Breast epithelium (tissue), 4 donors: Measurements from ENCODE around the gene OBP2A. TPM values are rescaled to one million over a fixed set of nuclear protein-coding genes. Genes with fewer than 3 reads are reported as not detected.

ENCODE experiments used
- DNase-seq, 2 donors: peaks; one replicate each; pipeline ENCODE4 v3.0.0-alpha.2; 2019; ENCODE audit warnings: low spot score in 2 of 2
- H3K27ac ChIP-seq, 2 donors: fragments of 200-600 bp; sonication (generic) in 1 of 2; one replicate each; pipeline ENCODE4 v1.5.1; 2016 to 2019; ENCODE audit warnings: mild to moderate bottlenecking in 1 of 2
- H3K27me3 ChIP-seq, 2 donors: fragments of 200-600 bp; sonication (generic) in 1 of 2; one replicate each; pipeline versions ENCODE4 v1.5.1 to v1.6.0; 2017 to 2019; ENCODE audit warnings: control low read depth in 1 of 2, mild to moderate bottlenecking in 1 of 2
- H3K36me3 ChIP-seq: fragments of 200-600 bp; one replicate; pipeline ENCODE4 v1.5.1; 2019
- H3K4me1 ChIP-seq, 2 donors: fragments of 200-600 bp; sonication (generic); one replicate each; pipeline ENCODE4 v1.5.1; 2016 to 2019; ENCODE audit warnings: control low read depth in 1 of 2
- H3K4me3 ChIP-seq, 3 donors: fragments of 200-600 bp; sonication (generic); 1 replicate in 2 of 3; 2 replicates in 1 of 3; pipeline ENCODE4 v1.5.1; 2016 to 2019; ENCODE audit warnings: mild to moderate bottlenecking in 3 of 3, moderate library complexity in 2 of 3
- H3K9me3 ChIP-seq, 2 donors: fragments of 200-600 bp; sonication (generic) in 1 of 2; one replicate each; pipeline ENCODE4 v1.5.1; 2016 to 2019; ENCODE audit warnings: control low read depth in 1 of 2
- POLR2A ChIP-seq: fragments of 450-650 bp; IDR thresholded peaks from one replicate; pipeline ENCODE4 v1.6.1; 2016; ENCODE audit warnings: antibody characterized with exemption, mild to moderate bottlenecking, moderate library complexity
- POLR2AphosphoS5 ChIP-seq, 3 donors: sonication (generic); formaldehyde crosslinking; IDR thresholded peaks; one replicate each; pipeline ENCODE4 v1.6.1; 2017; ENCODE audit warnings: antibody characterized with exemption in 3 of 3
- intact Hi-C: fragments of 100-400 bp; cut with DNase I; formaldehyde crosslinking; loops from one replicate; pipeline ENCODE4 v1.15.1; 2023; ENCODE audit warnings: low total_unique reads
- total RNA-seq, 3 donors: library from RNA; depleted of rRNA; stranded (reverse); fragments of >200 nt; gene quantifications; one replicate each; pipeline ENCODE4 v1.1.0, GENCODE V29; 2016
- TF ChIP-seq, protein P1 (sequence below), 3 donors: fragments of 450-650 bp; IDR thresholded peaks; one replicate each; pipeline ENCODE4 v1.5.1; 2016 to 2017; ENCODE audit warnings: antibody characterized with exemption in 3 of 3, mild to moderate bottlenecking in 3 of 3, moderate library complexity in 3 of 3

Gene OBP2A
- total RNA-seq, 3 donors from 2014 or later = not detected

DNA sequence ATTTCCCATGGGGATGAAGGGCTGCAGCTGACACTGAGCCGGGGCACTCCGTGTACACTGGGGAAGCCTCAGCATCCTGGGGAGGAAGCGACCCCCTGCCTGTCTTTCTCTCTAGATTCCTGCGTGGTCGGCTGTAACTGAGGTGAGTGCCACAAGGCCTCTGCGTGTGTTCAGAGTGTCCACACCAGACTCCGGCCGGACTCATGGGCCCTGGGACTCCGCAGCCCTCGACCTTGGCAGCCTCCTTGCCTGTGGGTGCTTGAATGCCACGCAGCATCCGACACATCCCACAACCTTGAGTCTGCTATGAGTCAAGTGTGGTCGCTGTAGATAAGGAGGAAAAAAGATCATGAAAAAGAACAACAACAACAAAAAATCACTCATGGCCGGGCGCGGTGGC is 39.0 kb downstream of the OBP2A start:
- no peaks in the 10 kb centered on the region for H3K36me3 ChIP-seq
- intact Hi-C loops = no loop called here
- no peak for DNase-seq
- no peaks in the 10 kb centered on the region for H3K9me3 ChIP-seq
- H3K27me3 ChIP-seq = peaks cover 0 to 28% of the 10 kb centered on the region in 2 donors
- H3K4me1 ChIP-seq = no peaks in the 10 kb centered on the region
- H3K27ac ChIP-seq = no peak overlapping the region
- TF ChIP-seq POLR2AphosphoS5 (IDR thresholded peaks at IDR 0.05) (no peak), POLR2A (no peak)
- TF ChIP-seq, protein P1, sequence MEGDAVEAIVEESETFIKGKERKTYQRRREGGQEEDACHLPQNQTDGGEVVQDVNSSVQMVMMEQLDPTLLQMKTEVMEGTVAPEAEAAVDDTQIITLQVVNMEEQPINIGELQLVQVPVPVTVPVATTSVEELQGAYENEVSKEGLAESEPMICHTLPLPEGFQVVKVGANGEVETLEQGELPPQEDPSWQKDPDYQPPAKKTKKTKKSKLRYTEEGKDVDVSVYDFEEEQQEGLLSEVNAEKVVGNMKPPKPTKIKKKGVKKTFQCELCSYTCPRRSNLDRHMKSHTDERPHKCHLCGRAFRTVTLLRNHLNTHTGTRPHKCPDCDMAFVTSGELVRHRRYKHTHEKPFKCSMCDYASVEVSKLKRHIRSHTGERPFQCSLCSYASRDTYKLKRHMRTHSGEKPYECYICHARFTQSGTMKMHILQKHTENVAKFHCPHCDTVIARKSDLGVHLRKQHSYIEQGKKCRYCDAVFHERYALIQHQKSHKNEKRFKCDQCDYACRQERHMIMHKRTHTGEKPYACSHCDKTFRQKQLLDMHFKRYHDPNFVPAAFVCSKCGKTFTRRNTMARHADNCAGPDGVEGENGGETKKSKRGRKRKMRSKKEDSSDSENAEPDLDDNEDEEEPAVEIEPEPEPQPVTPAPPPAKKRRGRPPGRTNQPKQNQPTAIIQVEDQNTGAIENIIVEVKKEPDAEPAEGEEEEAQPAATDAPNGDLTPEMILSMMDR (IDR thresholded peaks at IDR 0.05) = no peak
- H3K4me3 ChIP-seq = no peak overlapping the region

DNA sequence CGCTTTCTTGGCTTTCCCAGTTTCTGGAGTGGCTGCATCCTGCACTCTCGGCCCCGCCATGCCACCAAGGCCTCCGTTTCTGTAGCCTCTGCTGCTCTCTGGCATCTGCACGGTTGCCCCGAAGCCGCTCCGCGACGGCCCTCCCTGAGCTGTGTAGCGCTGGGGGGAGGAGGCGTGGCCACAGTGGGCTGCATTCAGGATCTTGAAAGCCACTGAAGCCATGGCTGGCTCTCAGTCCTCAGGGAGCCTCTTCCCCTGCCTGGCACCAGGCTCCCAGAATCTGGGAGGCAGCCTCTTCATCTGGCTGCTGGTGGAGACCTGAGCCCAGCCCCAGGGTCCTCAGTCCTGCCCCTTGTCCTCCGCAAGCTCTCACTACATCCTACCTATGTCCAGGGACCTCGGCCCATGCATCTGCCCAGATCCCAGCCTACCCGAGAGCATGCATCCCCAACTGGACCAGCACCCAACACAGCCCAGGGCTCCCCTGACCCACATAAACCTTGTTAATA is 40.7 kb downstream of the OBP2A start:
- intact Hi-C loops = no loop called here
- Histone ChIP-seq H3K27ac (no peak overlapping the region), H3K36me3 (no peaks in the 10 kb centered on the region), H3K4me1 (no peaks in the 10 kb centered on the region), H3K27me3 (peaks cover 0 to 22% of the 10 kb centered on the region in 2 donors), H3K4me3 (no peak overlapping the region), H3K9me3 (no peaks in the 10 kb centered on the region)
- TF ChIP-seq, protein P1 (IDR thresholded peaks at IDR 0.05) = no peak
- no peak for TF ChIP-seq POLR2AphosphoS5 (IDR thresholded peaks at IDR 0.05)
- TF ChIP-seq POLR2A = no peak
- no peak for DNase-seq

DNA sequence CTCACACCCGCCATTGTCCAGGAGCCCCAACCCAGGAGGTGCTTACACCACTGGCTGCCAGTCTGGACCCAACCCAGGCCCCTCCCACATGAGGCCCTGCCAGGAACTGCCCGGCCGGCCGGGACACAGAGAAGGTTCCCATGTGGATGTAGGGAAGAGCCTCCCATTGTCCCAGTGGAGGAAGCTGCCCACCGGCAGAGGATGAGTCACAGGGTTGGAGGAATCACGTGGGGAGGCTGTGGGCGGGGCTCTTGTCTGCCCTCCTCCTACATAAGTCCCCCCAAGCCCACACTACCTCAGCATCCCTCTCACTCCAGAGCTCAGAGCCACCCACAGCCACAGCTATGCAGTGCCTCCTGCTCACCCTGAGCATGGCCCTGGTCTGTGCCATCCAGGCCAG is 41.7 kb downstream of the OBP2A start:
- DNase-seq = no peak
- H3K27ac ChIP-seq = no peak overlapping the region
- H3K4me3 ChIP-seq = no peak overlapping the region
- no peaks in the 10 kb centered on the region for H3K4me1 ChIP-seq
- intact Hi-C loops = no loop called here
- no peaks in the 10 kb centered on the region for H3K36me3 ChIP-seq
- H3K27me3 ChIP-seq = peaks cover 0 to 32% of the 10 kb centered on the region in 2 donors
- TF ChIP-seq, protein P1 (IDR thresholded peaks at IDR 0.05) = no peak
- TF ChIP-seq POLR2A (no peak), POLR2AphosphoS5 (IDR thresholded peaks at IDR 0.05) (no peak)
- H3K9me3 ChIP-seq = no peaks in the 10 kb centered on the region

DNA sequence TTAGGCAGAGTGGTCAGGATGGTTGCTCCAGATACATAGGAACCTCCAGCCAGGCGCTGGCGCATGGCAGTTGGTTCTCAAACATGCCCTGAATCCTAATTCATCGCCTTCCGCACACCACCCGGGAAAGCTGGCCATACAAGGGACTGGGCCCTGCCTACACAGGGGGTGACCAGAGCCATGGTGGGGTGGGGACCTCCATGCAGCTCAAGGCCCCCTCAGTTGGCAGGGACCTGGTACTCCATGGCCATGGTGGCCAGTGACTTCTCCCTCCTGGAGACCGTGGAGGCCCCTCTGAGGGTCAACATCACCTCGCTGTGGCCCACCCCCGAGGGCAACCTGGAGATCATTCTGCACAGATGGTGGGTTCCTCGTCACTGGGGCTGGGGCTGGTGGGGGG is 42.4 kb downstream of the OBP2A start:
- Histone ChIP-seq H3K9me3 (no peaks in the 10 kb centered on the region), H3K4me1 (no peaks in the 10 kb centered on the region), H3K36me3 (no peaks in the 10 kb centered on the region), H3K27me3 (peaks cover 0 to 32% of the 10 kb centered on the region in 2 donors), H3K4me3 (no peak overlapping the region), H3K27ac (no peak overlapping the region)
- intact Hi-C loops = no loop called here
- TF ChIP-seq POLR2A (no peak), POLR2AphosphoS5 (IDR thresholded peaks at IDR 0.05) (no peak)
- TF ChIP-seq, protein P1 (IDR thresholded peaks at IDR 0.05) = no peak
- no peak for DNase-seq

DNA sequence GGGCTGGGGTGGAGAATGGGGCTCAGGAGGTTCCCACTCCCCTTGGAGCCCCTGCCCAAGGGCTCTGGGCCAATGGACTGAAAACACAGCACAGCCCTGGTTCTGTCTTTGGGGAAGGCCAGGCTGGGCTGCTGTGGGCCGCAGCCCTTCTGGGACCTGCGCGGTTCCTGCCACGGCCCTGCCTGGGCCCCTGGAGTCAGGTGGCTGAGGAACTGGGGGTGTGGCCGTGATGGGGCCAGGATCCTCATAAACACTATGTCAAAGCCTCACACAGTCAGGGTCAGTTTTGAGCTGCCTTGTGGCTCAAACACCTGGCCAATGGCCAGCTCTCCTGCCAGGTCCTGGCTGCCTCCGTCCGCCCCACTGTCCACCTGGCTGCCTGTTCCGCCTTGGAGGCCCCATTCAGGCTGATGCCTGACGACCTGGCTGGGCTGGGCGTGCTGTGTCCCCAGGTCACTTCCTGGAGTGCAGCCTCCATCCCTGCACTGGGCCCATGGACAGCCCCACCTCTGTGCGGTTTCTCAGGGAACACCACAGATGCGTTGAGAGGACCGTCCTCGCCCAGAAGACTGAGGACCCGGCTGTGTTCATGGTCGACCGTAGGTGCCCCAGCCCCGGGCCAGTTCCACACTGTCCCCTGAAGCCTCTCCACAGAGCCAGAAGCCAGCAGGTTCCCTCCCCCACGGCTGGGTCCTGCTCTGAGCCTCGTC is 43.1 kb downstream of the OBP2A start:
- Histone ChIP-seq H3K4me3 (no peak overlapping the region), H3K9me3 (no peaks in the 10 kb centered on the region), H3K27ac (no peak overlapping the region), H3K27me3 (peaks cover 0 to 28% of the 10 kb centered on the region in 2 donors), H3K4me1 (no peaks in the 10 kb centered on the region), H3K36me3 (no peaks in the 10 kb centered on the region)
- no peak for DNase-seq
- intact Hi-C loops = no loop called here
- TF ChIP-seq POLR2AphosphoS5 (IDR thresholded peaks at IDR 0.05) (no peak), POLR2A (no peak)
- TF ChIP-seq, protein P1 (IDR thresholded peaks at IDR 0.05) = no peak
